AG20443 (cell line): Measurements from ENCODE around the gene HES7.
"Not testable (repeated sequence)": the region's sequence is repeated elsewhere in the genome, so short reads cannot be mapped to it uniquely, and the experiment has no call there.

ENCODE experiments used
- DNase-seq: peaks from one replicate; pipeline ENCODE4 v3.0.0; 2012; ENCODE audit warnings: low spot score, mixed read lengths

The HES7 gene

GRCh38 chr17:8122422-8122923 is 1.4 kb downstream of the HES7 start:
- no peak for DNase-seq

- DNase-seq, result peak; percentile 58
Measured at GRCh38 chr17:8121681-8122421, 2.1 kb downstream of the HES7 start.

GRCh38 chr17:8121407-8121680 is 2.6 kb downstream of the HES7 start:
- no peak for DNase-seq

- DNase-seq, result peak; percentile 62
Measured at GRCh38 chr17:8120520-8121406, 3.1 kb downstream of the HES7 start.

GRCh38 chr17:8119581-8120519 is 4.1 kb downstream of the HES7 start:
- peak; percentile 47 for DNase-seq

GRCh38 chr17:8118769-8119580 is 4.9 kb downstream of the HES7 start:
- peak; percentile 89 for DNase-seq

- DNase-seq, result peak; percentile 75
Measured at GRCh38 chr17:8117980-8118768, 5.7 kb downstream of the HES7 start, which contains the start of gene ALOXE3. TSS of gene ALOXE3 (minus strand) at chr17:8118514. CDS start at chr17:8117990, 524 bp downstream.

GRCh38 chr17:8117367-8117979 is 6.4 kb downstream of the HES7 start:
- no peak for DNase-seq

GRCh38 chr17:8116776-8117175 is 7.1 kb downstream of the HES7 start:
- DNase-seq, result no peak

- no peak for DNase-seq
Measured at GRCh38 chr17:8110907-8111306, 13.0 kb downstream of the HES7 start.

GRCh38 chr17:8110456-8110804 is 13.5 kb downstream of the HES7 start:
- no peak for DNase-seq

- DNase-seq, result peak; percentile 71
Measured at GRCh38 chr17:8109661-8110455, 14.0 kb downstream of the HES7 start.

GRCh38 chr17:8108972-8109660 is 14.8 kb downstream of the HES7 start:
- no peak for DNase-seq

- DNase-seq, result not testable (repeated sequence)
Measured at GRCh38 chr17:8106980-8107379, 16.9 kb downstream of the HES7 start.

- no peak for DNase-seq
Measured at GRCh38 chr17:8105957-8106398, 17.9 kb downstream of the HES7 start.

- DNase-seq, result no peak
Measured at GRCh38 chr17:8104911-8105310, 19.0 kb downstream of the HES7 start.

- DNase-seq, result no peak
Measured at GRCh38 chr17:8103549-8103948, 20.4 kb downstream of the HES7 start.

- DNase-seq, result no peak
Measured at GRCh38 chr17:8101721-8102120, 22.2 kb downstream of the HES7 start.
